SHP77 treated with DMSO at 0.1 percent for 48 hours (cell line): Measurements from ENCODE around the gene RPL18A.
"Not testable (repeated sequence)": the region's sequence is repeated elsewhere in the genome, so short reads cannot be mapped to it uniquely, and the experiment has no call there.

Experiments
- DNase-seq: peaks from one replicate; lab custom pipeline; 2025; lab: John Stamatoyannopoulos, UW

RPL18A gene

DNA sequence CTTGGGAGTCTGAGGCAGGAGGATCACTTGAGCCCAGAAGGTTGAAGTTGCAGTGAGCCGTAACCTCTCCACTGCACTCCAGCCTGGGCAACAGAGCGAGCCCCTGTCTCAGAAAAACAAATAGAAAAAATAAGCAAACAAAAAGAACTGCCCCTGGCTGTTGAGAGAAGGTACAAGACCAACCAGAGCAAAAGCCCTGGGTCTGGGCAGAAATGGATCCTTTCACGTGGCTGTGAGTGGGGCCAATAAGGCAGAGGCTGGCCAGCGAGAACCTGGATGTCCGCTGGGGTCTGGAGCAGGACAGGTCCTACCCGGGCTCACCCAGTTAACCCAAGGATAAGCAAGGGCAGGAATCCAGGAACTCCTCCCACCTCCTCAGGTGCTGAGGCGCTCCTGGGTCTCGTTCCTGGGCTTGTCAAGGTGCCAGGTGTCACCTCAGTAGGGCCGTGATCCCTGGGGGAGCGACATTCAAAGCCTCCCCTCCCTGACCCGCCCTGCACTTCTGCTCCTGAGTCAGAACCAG is 7.3 kb downstream of the RPL18A start:
- no peak for DNase-seq

DNA sequence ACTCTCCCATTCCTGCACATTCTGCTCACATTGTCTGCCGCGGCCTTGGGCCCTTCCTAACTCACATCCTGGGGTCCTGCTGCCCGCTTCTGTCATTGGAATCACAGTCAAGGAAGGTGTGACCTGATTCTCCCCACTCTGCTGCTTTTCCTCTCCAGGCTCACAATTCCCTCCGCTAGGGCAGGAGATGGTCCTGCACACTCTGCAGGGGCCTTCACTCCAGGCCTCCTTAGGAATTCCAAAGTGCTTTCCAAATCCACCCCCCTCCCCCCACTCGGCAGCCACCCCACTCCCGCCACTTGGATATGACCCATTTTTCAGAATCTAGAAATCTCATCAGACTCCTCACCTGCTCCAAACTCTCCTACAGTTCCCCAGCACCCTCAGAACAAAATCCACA is 9.0 kb downstream of the RPL18A start:
- DNase-seq = no peak

DNA sequence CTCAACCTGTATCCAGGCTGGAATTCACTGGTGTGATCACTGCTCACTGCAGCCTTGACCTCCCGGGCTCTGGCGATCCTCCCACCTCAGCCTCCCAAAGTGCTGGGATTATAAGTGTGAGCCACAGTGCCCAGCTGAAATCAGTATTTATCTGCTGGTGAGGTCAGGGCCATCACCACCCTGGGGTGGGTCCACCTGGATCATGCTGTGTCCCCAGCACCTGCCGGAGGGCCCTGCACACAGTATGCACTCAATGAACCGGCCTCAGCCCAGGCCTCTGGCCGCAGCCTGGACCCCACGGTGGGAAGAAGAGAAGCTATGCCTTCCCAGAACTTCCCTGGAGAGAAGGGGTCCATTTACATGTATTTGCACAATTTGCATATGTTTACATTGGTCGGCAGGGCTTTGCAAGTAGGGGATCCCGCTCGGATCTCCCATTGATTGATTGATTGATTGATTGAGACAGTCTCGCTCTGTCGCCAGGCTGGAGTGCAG is 9.5 kb downstream of the RPL18A start:
- no peak for DNase-seq

DNA sequence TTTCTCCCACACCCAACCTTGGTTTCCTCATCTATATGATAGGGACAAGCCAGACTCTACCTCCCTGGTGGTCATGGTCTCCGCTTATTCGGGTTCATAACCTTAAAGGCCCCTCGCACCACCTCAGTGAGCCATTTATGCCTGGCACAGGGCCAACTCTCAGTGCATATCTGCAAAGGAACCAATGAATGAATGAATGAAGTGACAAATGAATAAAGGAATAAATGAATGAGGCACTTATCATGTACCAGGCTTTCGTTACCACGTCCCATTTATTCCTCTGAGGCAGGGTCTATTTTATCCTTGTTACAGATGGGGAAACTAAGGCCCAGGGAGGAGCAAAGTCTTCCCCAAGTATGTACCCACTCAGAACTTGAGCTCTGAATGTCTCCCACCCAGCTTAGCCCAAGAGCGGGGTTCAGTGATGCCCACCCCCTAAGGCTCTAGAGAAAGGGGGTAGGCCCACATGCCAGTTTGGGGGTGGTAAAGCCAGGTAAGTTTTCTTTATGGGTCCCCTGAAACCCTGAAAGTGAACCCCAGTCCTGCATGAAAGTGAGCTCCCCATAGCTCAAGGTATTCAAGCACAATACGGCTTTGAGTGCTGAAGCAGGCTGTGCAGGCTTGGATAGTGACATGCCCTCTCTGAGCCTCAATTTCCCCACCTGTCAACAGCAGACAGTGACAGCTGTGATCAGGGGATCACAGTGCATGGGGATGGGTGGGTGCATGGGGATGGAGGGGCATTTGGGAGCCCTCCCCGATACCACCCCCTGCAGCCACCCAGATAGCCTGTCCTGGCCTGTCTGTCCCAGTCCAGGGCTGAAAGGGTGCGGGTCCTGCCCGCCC is 11.5 kb downstream of the RPL18A start:
- DNase-seq = no peak

DNA sequence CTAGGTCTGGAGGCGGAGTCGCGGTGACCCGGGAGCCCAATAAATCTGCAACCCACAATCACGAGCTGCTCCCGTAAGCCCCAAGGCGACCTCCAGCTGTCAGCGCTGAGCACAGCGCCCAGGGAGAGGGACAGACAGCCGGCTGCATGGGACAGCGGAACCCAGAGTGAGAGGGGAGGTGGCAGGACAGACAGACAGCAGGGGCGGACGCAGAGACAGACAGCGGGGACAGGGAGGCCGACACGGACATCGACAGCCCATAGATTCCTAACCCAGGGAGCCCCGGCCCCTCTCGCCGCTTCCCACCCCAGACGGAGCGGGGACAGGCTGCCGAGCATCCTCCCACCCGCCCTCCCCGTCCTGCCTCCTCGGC is 12.2 kb downstream of the RPL18A start, which contains the start of gene SLC5A5:
SLC5A5 (plus strand) TSS at position 68 of the 373 bp plus-strand sequence. CDS start 375 bp downstream, outside the sequence.
- DNase-seq = no peak

DNA sequence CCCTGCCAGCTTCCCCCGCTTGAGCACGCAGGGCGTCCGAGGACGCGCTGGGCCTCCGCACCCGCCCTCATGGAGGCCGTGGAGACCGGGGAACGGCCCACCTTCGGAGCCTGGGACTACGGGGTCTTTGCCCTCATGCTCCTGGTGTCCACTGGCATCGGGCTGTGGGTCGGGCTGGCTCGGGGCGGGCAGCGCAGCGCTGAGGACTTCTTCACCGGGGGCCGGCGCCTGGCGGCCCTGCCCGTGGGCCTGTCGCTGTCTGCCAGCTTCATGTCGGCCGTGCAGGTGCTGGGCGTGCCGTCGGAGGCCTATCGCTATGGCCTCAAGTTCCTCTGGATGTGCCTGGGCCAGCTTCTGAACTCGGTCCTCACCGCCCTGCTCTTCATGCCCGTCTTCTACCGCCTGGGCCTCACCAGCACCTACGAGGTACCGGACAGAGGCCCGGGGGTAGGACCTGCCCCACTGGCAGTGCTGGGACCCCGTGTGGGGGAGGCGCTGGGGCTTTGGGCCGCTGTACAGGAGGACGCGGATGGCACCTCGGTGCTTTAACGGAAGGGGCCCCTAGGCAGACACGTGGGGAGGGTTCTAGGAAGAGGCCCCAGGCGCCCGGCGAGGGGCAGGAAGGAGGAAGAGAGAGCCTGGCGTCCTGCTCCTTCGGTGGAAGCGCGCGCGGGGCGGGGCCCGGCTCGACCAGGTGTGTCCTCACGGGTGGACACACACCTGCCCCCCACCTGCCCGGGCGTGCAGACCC is 12.7 kb downstream of the RPL18A start:
- no peak for DNase-seq

DNA sequence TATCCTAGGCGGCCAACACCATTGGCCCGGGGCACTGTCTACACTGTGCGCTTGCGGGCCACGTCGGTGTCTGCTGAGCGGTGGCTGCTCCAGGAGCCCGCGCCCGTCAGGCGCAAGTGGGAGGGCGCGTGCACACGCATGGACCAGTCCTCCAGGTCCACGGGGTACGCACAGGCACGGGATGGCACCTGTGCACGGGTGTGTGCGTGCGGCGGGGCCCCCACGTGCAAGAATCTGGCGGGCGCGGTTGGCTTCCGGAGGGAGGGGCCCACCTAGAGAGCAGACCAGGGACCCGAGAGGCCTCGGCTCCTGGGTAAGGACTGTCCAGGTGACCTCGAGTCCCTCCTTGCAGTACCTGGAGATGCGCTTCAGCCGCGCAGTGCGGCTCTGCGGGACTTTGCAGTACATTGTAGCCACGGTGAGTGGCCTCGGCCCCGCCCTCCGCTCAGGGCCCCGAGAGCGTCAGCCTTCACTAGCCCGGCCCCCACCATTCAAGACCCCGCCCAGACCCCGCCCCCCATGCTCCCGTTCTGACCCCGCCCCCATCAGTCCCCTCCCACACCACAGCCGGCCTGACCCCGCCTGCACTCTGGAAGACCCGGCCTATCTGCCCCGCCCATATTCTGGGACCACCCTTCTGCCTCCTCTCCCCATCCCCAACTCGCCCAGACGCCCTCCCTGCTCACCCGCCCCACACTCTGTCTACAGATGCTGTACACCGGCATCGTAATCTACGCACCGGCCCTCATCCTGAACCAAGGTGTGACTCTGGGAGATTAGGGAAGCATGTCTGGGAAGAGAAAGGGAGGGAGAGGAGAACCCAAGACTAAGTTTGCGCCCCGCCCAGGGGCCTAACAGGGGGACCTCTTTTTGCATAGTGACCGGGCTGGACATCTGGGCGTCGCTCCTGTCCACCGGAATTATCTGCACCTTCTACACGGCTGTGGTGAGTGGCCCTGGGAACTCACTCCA is 14.4 kb downstream of the RPL18A start:
- DNase-seq = no peak

DNA sequence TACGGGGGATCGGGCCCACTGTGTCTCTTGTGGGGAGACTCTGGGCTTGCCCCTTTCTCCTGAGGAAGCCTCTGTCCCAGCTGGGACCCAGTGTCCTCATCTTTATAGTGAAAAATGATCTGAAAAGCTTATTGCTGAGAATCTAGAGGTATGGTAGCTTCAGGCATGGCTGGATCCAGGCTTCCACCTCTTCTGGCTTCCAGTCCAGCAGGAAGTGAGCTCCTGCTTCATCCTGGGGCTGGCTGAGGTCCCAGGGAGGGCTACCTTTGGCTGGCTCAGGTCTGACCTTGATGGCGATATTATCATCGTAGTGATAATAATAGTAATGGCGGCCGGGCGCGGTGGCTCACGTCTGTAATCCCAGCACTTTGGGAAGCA is 15.0 kb downstream of the RPL18A start:
- DNase-seq = no peak

DNA sequence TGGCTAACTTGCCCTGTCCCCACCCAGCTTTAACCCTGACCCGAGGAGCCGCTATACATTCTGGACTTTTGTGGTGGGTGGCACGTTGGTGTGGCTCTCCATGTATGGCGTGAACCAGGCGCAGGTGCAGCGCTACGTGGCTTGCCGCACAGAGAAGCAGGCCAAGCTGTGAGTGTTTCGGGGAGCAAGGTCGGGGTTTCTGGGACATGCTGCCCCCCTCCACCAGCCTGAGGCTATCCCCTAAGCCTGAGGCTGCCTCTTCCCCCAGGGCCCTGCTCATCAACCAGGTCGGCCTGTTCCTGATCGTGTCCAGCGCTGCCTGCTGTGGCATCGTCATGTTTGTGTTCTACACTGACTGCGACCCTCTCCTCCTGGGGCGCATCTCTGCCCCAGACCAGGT is 18.0 kb downstream of the RPL18A start:
- no peak for DNase-seq

DNA sequence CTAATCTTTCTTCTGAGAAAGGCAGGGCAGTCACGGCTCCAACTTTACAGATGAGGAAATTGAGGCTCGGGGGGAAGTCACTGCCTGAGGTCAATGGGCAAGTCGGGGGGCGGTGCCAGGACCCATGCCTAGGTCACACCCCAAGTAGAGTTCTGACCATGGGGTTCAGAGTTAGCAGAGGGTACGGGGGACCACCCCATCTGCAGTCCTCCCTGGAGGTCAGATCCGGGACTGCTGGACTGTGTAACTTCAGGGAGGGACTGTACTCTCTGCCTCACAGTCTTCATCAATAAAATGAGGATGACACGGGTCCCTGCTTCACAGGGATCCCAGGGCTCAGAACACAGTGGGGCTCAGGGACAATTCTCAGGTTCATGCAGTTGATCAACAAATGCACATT is 19.8 kb downstream of the RPL18A start:
- DNase-seq = no peak

DNA sequence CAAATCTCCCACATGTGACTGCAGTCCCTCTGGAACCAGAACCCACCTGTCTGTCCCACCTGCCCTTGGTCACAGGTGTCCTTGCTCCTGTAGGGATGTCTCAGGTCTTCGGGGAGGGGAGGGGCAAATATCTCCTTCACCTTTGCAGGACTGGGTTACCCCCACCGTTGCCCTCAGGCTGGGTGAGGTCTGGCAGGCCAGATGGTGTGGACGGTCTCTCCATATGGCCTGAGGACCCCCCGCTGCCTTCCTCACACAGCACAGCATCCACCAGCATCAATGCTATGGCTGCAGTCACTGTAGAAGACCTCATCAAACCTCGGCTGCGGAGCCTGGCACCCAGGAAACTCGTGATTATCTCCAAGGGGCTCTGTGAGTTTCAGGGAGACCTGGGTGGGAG is 22.0 kb downstream of the RPL18A start:
- no peak for DNase-seq

DNA sequence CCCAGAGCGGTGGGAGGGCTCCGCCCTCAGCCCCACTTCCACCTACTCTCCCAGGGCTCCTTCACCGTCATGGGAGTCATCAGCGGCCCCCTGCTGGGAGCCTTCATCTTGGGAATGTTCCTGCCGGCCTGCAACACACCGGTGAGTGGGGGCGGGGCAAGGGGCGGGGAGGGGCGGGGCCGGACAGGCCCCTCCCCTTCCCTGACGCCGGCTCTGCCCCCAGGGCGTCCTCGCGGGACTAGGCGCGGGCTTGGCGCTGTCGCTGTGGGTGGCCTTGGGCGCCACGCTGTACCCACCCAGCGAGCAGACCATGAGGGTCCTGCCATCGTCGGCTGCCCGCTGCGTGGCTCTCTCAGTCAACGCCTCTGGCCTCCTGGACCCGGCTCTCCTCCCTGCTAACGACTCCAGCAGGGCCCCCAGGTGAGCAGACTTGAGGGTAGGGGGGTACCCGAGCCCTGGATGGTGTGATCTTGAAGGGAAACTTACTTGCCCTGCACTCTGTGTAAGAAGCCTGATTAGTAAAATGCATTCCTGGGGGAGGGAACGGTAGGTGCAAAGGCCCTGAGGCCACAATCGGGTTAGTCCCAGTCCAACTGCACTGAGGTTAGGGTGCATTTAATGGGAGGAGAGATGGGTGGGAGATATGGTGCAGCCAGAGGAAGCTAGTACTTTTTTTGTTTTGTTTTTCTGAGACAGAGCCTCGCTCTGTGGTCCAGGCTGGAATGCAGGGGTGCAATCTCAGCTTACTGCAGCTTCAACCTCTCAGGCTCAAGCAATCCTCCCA is 24.1 kb downstream of the RPL18A start:
- no peak for DNase-seq

DNA sequence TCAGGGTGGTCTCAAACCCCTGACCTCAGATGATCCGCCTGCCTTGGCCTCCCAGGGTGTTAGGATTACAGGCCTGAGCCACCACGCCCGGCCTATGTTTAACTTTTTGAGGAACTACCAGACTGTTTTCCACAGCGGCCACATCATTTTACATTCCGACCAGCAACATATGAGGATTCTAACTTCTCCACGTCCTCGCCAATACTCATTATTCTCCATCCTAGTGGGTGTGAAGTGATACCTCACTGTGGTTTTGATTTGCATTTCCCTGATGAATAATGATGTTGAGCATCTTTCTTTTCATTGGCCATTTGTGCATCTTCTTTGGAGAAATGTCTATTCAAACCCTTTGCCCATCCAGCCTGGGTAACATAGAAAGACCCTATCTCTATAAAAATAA is 26.8 kb downstream of the RPL18A start:
- no peak for DNase-seq

DNA sequence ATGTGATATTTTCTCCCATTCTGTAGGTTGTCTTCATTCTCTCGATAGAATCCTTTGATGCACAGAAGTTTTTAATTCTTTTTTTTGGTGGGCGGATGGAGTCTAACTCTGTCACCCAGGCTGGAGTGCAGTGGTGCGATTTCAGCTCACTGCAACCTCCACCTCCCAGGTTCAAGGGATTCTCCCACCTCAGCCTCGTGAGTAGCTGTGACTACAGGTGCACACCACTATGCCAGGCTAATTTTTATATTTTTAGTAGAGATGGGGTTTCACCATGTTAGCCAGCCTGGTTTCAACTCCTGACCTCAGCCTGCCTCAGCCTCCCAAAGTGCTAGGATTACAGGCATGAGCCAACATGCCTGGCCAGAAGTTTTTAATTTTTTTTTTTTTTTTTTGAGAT is 27.5 kb downstream of the RPL18A start:
- not testable (repeated sequence) for DNase-seq

DNA sequence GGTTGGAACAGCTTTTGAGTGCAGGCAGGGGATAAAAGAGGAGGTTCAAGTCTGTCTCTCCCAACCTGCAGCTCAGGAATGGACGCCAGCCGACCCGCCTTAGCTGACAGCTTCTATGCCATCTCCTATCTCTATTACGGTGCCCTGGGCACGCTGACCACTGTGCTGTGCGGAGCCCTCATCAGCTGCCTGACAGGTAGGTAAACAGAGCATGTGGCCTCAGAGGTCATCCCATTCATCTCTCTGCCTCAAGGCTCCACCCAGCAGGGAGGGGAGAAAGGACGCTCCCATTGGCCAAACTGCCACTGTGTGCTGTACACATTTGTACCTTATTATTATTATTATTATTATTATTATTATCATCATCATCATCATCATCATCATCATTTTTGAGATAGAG is 28.6 kb downstream of the RPL18A start:
- no peak for DNase-seq

DNA sequence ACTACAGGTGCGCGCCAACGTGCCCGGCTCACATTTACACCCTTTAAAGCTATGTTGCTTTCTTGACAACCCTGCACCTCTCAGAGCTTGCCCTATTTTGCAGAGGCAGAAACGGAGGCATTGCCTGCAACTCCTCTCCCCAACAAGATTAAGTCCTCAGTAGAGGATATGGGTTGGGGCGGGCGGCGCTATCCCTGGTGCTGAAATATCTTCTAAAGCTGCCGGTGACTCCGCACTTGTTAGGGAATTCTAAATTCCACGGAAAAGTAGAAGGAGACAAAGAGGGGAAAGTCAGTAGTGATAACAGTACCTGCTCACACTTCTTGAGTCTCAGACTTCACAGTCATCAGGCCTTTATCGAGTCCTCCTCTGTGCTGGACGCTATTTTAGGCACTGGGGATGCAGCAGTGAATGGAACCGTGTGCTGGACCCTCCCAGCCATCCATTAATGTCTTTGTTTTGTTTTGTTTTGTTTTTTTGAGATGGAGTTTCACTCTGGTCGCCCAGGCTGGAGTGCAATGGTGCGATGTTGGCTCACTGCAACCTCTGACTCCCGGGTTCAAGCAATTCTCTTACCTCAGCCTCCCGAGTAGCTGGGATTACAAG is 30.0 kb downstream of the RPL18A start:
- DNase-seq = no peak

DNA sequence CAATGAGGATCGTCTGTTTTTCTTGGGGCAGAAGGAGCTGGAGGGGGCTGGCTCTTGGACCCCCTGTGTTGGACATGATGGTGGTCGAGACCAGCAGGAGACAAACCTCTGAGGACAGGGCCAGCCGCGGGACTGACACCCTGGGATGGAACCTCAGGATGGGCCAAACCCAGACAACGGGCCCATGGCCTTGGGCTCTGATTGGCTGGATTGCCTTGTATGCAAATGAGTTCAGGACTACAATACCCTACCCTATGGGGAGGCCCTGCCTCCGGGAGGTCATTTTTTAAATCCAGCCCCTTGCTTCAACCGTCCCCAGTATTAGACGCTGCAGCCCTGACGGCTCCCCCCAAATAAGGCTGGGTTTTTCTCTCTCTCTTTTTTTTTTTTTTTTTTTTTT is 34.1 kb downstream of the RPL18A start:
- DNase-seq = no peak

DNA sequence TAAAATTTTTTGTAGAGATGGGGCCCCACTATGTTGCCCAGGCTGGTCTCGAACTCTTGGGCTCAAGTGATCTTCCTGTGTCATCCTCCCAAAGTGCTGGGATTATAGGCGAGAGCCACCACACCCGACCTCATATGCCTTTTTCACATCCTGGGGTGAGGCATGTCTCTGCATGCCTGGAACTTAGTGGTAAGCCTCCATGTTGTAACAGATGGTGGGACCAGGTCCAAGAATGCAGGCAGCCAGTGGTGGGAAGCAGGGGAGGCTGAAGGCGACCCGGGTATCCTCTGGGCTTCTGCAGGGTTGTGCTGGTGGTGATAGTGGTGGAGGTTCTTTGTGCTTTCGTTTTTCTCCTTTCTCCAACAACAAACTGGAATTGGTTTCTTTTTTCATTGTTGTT is 43.0 kb downstream of the RPL18A start:
- no peak for DNase-seq

DNA sequence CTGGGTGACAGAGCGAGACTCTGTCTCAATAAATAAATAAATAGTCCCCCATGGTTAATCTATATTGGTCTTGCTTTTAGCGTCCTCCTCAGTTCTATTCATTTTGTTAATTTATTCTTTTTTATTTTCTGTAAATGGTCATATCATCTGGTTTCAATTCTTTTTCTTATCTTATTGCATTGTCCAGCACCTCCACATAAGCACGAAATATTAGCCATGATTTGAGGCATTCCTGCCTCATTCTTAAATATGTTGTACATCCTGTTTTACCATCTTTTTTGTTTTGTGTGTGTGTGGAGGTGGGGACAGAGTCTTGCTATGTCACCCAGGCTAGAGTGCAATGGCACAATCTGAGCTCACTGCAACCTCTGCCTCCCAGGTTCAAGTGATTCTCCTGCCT is 48.5 kb downstream of the RPL18A start:
- no peak for DNase-seq

DNA sequence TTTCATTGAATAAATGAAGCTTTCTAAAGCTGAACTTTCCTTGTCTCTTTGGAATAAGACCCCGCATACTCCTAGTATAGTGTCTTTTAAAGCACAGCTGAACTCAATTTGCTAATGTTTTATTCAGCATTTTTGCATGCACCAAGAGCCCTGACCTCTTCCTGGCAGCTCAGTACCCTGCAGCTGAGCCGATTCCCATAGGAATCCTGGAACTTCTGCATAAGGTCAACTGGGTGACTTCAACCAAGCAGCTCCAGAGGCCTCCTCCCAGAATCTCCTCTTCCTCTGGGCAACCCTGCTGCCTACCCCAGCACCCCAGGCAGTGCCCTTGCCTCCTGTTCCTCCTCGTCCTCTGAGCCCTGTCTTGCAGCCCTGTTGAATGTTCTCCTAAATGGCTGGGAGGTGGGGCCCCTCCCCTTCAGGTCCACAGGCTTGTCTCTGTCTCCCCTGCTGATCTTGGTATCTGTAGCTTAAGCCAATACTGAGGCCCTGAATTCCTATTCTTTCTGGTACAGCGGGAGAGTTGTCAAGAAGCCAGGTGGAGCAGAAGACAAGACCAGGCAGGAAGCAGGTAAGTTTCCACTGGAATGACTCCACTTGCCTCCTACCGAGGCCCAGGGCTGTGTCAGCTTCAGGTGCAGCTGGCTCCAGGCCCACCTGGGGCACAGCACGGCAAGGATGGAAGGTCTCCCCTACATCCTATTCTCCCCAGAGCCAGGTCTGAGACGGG is 49.5 kb downstream of the RPL18A start:
- no peak for DNase-seq
